ENCODE results near the gene ATG101.
A peak's percentile ranks its signal among the peaks of the same experiment; 100 is the strongest.

ATG101 gene

DNA sequence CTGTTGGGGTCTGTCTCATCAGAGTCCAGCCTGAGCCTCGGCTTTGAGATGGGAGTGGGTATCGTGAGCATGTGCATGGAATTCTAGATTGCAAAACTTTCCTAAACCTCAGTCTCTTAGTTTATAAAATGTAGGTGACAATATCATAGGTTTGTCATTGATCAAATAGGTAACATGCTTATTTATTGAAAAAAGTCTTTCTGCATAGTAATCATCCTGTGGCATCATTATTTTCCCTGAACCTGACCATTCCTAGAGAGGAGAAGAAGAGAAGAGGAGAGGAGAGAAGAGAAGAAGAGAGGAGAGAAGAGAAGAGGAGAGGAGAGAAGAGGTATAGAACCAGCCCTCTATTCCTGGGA, 13.8 kb downstream of the ATG101 start:
- in situ Hi-C loops (cut with MboI; ENCODE audit: low sequenced_read_pairs, unreplicated experiment) = no loop called here
- TF ChIP-seq, protein P1, sequence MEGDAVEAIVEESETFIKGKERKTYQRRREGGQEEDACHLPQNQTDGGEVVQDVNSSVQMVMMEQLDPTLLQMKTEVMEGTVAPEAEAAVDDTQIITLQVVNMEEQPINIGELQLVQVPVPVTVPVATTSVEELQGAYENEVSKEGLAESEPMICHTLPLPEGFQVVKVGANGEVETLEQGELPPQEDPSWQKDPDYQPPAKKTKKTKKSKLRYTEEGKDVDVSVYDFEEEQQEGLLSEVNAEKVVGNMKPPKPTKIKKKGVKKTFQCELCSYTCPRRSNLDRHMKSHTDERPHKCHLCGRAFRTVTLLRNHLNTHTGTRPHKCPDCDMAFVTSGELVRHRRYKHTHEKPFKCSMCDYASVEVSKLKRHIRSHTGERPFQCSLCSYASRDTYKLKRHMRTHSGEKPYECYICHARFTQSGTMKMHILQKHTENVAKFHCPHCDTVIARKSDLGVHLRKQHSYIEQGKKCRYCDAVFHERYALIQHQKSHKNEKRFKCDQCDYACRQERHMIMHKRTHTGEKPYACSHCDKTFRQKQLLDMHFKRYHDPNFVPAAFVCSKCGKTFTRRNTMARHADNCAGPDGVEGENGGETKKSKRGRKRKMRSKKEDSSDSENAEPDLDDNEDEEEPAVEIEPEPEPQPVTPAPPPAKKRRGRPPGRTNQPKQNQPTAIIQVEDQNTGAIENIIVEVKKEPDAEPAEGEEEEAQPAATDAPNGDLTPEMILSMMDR (IDR thresholded peaks at IDR 0.05; ENCODE audit: borderline replicate concordance, control extremely low read depth, extremely low read depth, insufficient read depth, missing control alignments) = no peak

DNA sequence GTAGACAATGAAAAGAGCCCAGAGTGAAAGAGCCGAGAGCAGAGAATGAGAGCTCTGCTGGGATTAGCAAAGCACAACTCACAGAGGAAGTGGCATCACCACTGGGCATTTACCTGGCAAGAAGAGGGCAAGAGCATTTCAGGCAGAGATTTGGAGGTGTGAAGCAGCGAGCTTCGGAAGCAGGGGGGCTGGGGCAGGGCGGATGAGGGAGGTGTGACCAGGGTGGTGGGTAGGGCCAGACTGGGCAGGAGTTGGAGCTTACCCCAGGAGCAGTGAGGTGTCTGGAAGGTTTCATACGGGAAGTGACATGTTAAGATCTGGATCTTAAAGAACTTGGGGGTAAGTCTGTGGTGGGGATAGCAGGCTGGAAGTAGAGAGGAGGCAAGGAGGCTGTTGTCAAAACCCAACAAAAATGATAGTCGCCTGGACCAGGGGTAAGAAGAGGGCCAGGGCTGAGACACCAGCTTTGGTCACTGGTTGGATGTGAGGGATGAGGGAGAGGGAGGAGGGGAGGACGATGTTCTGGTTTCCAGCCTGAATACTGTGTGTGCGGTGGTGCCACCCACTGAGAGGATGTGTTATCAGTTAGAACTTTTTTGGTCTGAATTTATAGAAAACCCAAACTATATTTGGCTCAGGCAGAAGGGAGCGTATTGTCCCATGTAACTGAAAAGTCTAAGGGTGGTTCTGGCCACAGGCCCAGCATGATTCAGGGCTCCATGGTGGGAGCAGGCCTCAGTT, 14.9 kb downstream of the ATG101 start:
- TF ChIP-seq, protein P1 (IDR thresholded peaks at IDR 0.05; ENCODE audit: borderline replicate concordance, control extremely low read depth, extremely low read depth, insufficient read depth, missing control alignments) = no peak
- in situ Hi-C loops (cut with MboI; ENCODE audit: low sequenced_read_pairs, unreplicated experiment) = no loop called here
- DNase-seq (ENCODE audit: low spot score) = peak; percentile 8

More for the DNA sequence above, 13.8 kb downstream of the ATG101 start:
- no peak for DNase-seq (ENCODE audit: low spot score)

DNA sequence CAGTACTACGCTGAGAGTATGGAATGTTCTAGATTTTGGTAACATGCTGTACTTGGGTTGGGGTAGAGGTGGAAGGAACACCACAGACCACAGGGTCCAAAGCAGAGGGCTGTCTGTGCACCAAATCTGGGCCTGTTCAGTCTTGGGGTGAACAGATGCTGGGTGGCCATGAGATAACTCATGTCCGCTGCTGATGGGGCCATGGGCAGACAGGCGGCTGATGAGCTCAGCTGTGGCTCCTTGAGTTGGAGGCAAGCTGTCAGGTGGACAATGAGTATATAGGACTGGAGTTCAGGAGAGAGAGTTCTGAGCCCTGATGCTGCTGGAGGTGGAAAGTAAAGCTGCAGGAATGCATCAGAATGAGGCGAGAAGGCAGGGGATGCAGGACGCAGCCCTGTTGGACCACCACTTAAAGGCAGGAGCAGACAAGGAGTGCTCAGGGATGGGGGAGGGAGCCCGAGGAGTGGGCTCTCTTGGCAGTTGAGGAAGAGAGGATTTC, 16.0 kb downstream of the ATG101 start:
- TF ChIP-seq, protein P1 (IDR thresholded peaks at IDR 0.05; ENCODE audit: borderline replicate concordance, control extremely low read depth, extremely low read depth, insufficient read depth, missing control alignments) = no peak
- peak; percentile 12 for DNase-seq (ENCODE audit: low spot score)
- in situ Hi-C loops (cut with MboI; ENCODE audit: low sequenced_read_pairs, unreplicated experiment) = no loop called here

DNA sequence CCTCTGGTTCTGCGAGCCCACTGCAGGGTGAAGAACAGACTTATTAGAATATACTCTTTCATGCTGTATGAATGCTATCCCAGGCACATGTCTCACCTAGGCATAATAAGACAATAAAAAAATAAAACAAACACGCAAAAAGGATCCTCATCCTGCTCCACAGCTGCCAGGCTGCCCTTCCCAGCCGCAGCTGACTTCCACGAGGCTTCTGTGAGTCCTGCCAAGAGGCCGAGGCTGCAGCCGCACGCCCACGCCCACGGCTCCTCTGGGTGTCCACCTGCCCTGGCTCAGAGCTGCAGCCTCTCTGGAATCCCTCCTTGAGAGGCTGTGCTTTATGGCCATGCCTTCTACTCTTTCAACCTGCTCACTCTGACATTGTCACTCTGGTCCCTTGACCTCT, 16.6 kb downstream of the ATG101 start:
- no peak for DNase-seq (ENCODE audit: low spot score)
- in situ Hi-C loops (cut with MboI; ENCODE audit: low sequenced_read_pairs, unreplicated experiment) = no loop called here
- TF ChIP-seq, protein P1 (IDR thresholded peaks at IDR 0.05; ENCODE audit: borderline replicate concordance, control extremely low read depth, extremely low read depth, insufficient read depth, missing control alignments) = no peak

DNA sequence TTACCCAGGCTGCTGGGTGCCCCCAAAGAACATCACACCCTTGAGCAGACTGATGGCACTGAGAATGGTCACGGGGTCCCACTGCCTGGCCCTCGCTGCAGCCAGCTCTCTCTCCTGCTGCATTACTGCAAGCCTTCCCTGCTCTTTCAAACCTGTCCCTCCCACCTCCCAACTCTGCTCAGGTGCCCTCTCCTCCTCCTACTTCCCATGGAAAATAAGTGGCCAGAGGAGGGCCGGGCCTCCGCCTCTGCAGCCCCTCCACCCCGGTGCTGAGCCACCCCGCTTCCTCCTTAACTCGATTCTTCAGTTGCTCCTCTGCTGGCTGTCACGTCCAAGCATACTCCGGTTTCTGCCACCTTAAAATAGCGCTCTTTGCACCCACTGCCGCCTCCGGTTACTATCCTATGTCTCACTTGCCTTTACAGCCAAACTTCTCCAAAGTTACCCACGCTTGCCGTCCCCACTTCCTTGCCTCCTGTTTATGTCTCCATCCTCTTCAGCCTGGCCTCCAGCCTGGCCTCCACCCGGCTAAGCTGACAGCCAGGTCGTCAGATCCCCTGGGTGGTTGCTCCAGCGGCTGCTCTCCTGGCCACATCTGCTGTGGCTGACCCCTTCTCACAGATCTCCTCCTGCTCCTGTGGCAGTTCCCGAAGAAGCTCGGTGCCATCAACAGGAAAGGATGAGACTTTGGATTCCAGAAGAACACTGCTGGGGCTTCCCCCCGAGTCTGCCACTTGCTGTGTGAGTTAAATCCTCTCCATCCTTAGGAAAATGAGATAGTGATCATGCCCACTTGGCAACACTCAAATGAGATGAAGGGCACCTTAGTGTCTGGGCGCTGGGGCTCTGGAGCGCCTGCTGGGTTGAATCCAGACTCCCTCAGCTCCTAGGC, 17.4 kb downstream of the ATG101 start:
- DNase-seq (ENCODE audit: low spot score) = peak; percentile 18
- TF ChIP-seq, protein P1 (IDR thresholded peaks at IDR 0.05; ENCODE audit: borderline replicate concordance, control extremely low read depth, extremely low read depth, insufficient read depth, missing control alignments) = no peak
- in situ Hi-C loops (cut with MboI; ENCODE audit: low sequenced_read_pairs, unreplicated experiment) = no loop called here

DNA sequence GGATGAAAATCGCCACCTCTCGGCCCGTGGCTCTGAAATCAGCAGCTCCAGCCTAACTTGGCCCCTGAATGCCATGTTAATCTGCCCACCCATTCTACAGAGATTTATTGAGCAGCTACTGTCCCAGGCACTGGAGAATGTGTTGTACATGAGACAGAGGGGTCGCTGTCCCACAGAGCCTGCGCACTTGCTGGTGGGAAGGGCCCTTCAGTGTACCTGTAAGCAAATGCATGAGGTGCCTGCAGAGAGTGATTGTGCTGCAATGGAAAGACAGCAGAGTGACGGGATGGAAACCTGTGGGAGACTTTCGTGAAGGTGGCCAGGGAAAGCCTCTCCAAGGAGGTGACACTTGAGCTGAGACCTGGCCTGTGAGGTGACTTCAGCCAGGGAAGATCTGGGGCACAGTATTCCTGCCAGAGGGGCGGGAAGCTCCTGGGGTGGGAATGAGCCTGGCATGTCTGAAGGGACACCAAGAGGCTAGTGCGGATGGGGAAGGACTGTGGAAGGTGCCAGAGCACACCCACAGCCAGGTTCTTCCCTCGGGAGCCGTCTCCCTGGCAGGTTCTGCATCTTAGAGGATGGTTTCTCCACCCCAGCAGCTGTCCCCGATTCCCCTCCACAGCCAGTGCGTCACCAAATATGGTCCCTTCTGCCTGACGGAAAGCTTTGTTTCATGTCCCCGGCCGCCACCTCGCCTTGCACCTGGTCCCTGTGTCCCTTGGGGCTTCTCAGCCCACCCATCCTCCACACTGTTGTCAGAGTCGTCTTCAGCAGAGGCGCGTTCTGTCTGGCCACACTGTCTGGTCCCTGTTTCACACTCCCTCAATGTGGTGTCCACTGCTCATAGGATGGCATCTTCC, 18.4 kb downstream of the ATG101 start:
- TF ChIP-seq, protein P1 (IDR thresholded peaks at IDR 0.05; ENCODE audit: borderline replicate concordance, control extremely low read depth, extremely low read depth, insufficient read depth, missing control alignments) = no peak
- in situ Hi-C loops (cut with MboI; ENCODE audit: low sequenced_read_pairs, unreplicated experiment) = no loop called here
- peak; percentile 75 for DNase-seq (ENCODE audit: low spot score)
